ENCODE data around the gene CCDC97. TPM values are rescaled to one million over a fixed set of nuclear protein-coding genes. Genes with fewer than 3 reads are reported as not detected.

Gene CCDC97
- total RNA-seq, 1 donor from 2014 or later = 16.9 TPM

DNA sequence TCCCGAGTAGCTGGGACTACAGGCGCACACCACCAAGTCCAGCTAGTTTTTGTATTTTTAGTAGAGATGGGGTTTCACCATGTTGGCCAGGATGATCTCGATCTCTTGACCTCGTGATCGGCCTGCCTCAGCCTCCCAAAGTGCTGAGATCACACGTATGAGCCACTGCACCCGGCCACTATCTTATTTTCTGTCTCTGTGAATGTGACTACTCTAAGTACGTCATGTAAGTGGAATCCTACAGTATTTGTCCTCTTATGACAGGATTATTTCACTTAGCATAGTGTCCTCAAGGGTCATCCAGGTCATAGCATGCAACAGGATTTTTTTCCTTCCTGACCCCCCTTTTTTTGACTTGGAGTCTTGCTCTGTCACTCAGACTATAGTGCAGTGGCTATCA is 61.6 kb downstream of the CCDC97 start:
- no peaks in the 10 kb centered on the region for H3K36me3 ChIP-seq
- no peak for DNase-seq (ENCODE audit: extremely low spot score in 2 of 2)
- TF ChIP-seq POLR2AphosphoS5 (IDR thresholded peaks at IDR 0.05; ENCODE audit: insufficient read depth in 1 of 2, low read depth in 1 of 2) = no peak
- no peak for TF ChIP-seq POLR2A (IDR thresholded peaks at IDR 0.05)
- TF ChIP-seq, protein P1, sequence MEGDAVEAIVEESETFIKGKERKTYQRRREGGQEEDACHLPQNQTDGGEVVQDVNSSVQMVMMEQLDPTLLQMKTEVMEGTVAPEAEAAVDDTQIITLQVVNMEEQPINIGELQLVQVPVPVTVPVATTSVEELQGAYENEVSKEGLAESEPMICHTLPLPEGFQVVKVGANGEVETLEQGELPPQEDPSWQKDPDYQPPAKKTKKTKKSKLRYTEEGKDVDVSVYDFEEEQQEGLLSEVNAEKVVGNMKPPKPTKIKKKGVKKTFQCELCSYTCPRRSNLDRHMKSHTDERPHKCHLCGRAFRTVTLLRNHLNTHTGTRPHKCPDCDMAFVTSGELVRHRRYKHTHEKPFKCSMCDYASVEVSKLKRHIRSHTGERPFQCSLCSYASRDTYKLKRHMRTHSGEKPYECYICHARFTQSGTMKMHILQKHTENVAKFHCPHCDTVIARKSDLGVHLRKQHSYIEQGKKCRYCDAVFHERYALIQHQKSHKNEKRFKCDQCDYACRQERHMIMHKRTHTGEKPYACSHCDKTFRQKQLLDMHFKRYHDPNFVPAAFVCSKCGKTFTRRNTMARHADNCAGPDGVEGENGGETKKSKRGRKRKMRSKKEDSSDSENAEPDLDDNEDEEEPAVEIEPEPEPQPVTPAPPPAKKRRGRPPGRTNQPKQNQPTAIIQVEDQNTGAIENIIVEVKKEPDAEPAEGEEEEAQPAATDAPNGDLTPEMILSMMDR (IDR thresholded peaks at IDR 0.05) = no peak
- H3K9me3 ChIP-seq = no peaks in the 10 kb centered on the region
- no peak overlapping the region for H3K27ac ChIP-seq
- intact Hi-C loops (cut with DNase I) = no loop called here
- H3K4me3 ChIP-seq = no peak overlapping the region
- H3K4me1 ChIP-seq = peaks cover 34% of the 10 kb centered on the region
- H3K27me3 ChIP-seq = no peaks in the 10 kb centered on the region

DNA sequence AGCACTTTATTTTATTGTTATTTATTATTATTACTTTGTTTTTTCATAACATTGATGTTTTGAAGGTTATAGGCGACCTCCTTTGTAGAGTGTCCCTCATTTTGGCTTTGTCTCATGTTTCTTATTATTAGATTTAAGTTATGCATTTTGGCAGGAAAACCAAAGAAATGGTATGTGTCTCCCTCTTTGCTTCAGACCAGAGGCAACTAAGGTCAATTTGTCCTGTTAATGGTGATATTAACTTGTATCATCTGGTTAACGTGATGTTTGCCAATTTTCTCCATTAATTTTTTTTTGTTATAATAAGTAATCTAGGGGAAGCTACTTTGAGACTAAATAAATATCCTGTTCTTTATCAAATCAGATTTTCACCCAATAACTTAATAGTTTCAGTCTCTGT is 62.5 kb downstream of the CCDC97 start:
- Histone ChIP-seq H3K27ac (no peak overlapping the region), H3K4me3 (no peak overlapping the region), H3K4me1 (peaks cover 40% of the 10 kb centered on the region), H3K36me3 (no peaks in the 10 kb centered on the region), H3K27me3 (no peaks in the 10 kb centered on the region), H3K9me3 (no peaks in the 10 kb centered on the region)
- TF ChIP-seq POLR2AphosphoS5 (IDR thresholded peaks at IDR 0.05; ENCODE audit: insufficient read depth in 1 of 2, low read depth in 1 of 2) = no peak
- no peak for DNase-seq (ENCODE audit: extremely low spot score in 2 of 2)
- intact Hi-C loops (cut with DNase I) = no loop called here

DNA sequence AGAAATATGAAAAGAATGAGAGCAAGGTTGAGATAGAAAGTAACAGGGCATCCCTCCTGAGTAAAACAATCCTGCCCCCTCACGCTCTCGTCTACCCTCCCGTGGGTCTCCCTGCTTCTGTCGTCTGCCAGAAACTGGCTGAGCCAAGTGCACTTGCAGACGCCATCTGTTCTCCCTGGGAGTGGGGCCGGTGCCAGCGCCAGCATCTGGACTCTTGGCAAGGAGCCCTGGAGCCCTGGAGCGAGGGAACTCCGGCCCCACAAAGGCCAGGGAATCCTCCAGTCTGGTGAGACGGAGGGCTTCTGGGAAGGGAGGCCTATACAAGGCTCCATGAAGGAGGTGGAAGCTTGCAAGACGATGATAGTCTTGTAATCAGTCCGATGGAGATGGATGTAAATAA is 64.0 kb downstream of the CCDC97 start:
- Histone ChIP-seq H3K9me3 (no peaks in the 10 kb centered on the region), H3K27ac (peak overlapping the region; percentile 5), H3K4me1 (peaks cover 36% of the 10 kb centered on the region), H3K4me3 (no peak overlapping the region), H3K36me3 (no peaks in the 10 kb centered on the region), H3K27me3 (no peaks in the 10 kb centered on the region)
- TF ChIP-seq, protein P1 (IDR thresholded peaks at IDR 0.05) = no peak
- TF ChIP-seq POLR2AphosphoS5 (IDR thresholded peaks at IDR 0.05; ENCODE audit: insufficient read depth in 1 of 2, low read depth in 1 of 2) = peak in 1 of 2 donors; percentile 79
- no peak for DNase-seq (ENCODE audit: extremely low spot score in 2 of 2)
- intact Hi-C loops (cut with DNase I) = no loop called here

Small RNA genes within 50 kb of the gene (small RNA-seq; reads per million reads assigned to genes)
- gene RN7SL34P = not detected

Other genes starting within 250 kb of the CCDC97 start
- not detected for gene CYP2A13, start 221.7 kb upstream of the CCDC97 start, total RNA-seq
- gene CYP2F1, start 195.7 kb upstream of the CCDC97 start, total RNA-seq = not detected
- gene CYP2S1, start 117.0 kb upstream of the CCDC97 start, total RNA-seq = 7.1 TPM
- 53.5 TPM for gene AXL, start 90.9 kb upstream of the CCDC97 start, total RNA-seq
- 116 TPM for gene HNRNPUL1, start 45.8 kb upstream of the CCDC97 start, total RNA-seq
- gene TGFB1, start 43.8 kb downstream of the CCDC97 start, total RNA-seq = 53.3 TPM
- gene B9D2, start 54.0 kb downstream of the CCDC97 start, total RNA-seq = not detected
- 34.4 TPM for gene TMEM91, start 66.4 kb downstream of the CCDC97 start, total RNA-seq
- 15.2 TPM for gene EXOSC5, start 87.2 kb downstream of the CCDC97 start, total RNA-seq
- 68.5 TPM for gene BCKDHA, start 87.6 kb downstream of the CCDC97 start, total RNA-seq
- 35.8 TPM for gene B3GNT8, start 117.2 kb downstream of the CCDC97 start, total RNA-seq
- 39.8 TPM for gene DMAC2, start 129.7 kb downstream of the CCDC97 start, total RNA-seq
- not detected for gene ERICH4, start 133.0 kb downstream of the CCDC97 start, total RNA-seq